K562 (cell line): ENCODE data around the gene ADI1. TPM values are rescaled to one million over a fixed set of nuclear protein-coding genes. Genes with fewer than 3 reads are reported as not detected.

Experiments
- CXXC5 ChIP-seq: fragments of 250-450 bp; sonication (Bioruptor Pico); IDR thresholded peaks from 2 replicates; pipeline ENCODE4 v1.8.0; 2022; ENCODE audit warnings: inconsistent platforms, mild to moderate bottlenecking, moderate library complexity
- RUNX1 ChIP-seq: sonication (generic); IDR thresholded peaks from 2 replicates; pipeline ENCODE4 v1.6.1; 2016; ENCODE audit warnings: antibody characterized with exemption, low read depth
- ZBTB40 ChIP-seq, 2 experiments: fragments of 450-650 bp in 1 of 2; sonication (generic) in 1 of 2; formaldehyde crosslinking in 1 of 2; IDR thresholded peaks; 2 replicates each; pipeline versions ENCODE4 v1.7.1 to v1.9.0; 2016 to 2022; ENCODE audit warnings: inconsistent platforms in 1 of 2, mild to moderate bottlenecking in 1 of 2, missing genetic modification reagents in 1 of 2
- polyA plus RNA-seq, 8 experiments: library from polyadenylated mRNA; depleted of rRNA in 4 of 8; stranded (reverse) in 5 of 8; unstranded in 3 of 8; fragments of >200 nt; fragmentation: Nextera tagmentation in 2 of 8; fragmentation: Illumina TruSeq in 1 of 8; extraction: Ambion mirVana in 2 of 8; extraction: Trizol in 1 of 8; gene quantifications; 2 replicates each; pipeline versions ENCODE4 v1.2.1 to v1.2.3, GENCODE V29; 2011 to 2014; ENCODE audit warnings: inconsistent platforms in 1 of 8, missing spikeins in 1 of 8
- total RNA-seq, 7 experiments: library from RNA; depleted of rRNA in 6 of 7; stranded (reverse); fragments of >200 nt in 6 of 7; fragmentation: Illumina TruSeq in 2 of 7; extraction: Trizol in 2 of 7; gene quantifications; 2 replicates each; pipeline versions ENCODE4 v1.2.1 to v1.2.3, GENCODE V29; 2011 to 2021; ENCODE audit warnings: low replicate concordance in 1 of 7

The ADI1 gene
- total and polyA plus RNA-seq, 9 of the 15 experiments (the other 6 are each of a cell fraction or from before 2014, with no cell fraction given), result 6.1 to 51.0 (median 27.1) TPM

- TF ChIP-seq ZBTB40 (IDR thresholded peaks at IDR 0.05), result no peak
- no peak for TF ChIP-seq ZBTB40 (CRISPR knock-in tag; IDR thresholded peaks at IDR 0.05)
- TF ChIP-seq RUNX1, result no peak
- no peak for TF ChIP-seq CXXC5 (CRISPR knock-in tag)
These were observed 68.2 kb downstream of the ADI1 start (continued) for GRCh38 chr2:3451169-3451568.
